Smooth muscle cell (in vitro differentiated cells): ENCODE data around the gene STPG1. TPM values are rescaled to one million over a fixed set of nuclear protein-coding genes. Genes with fewer than 3 reads are reported as not detected.

Experiments used
- DNase-seq: peaks from one replicate; lab custom pipeline; 2025; ENCODE audit not compliant: unreplicated experiment; lab: John Stamatoyannopoulos, UW
- H2AFZ ChIP-seq: fragments of 200-600 bp; sonication (generic); 2 replicates; pipeline ENCODE4 v1.6.0; 2016; ENCODE audit warnings: antibody characterized with exemption, low read depth, mild to moderate bottlenecking
- H3F3A ChIP-seq: fragments of 200-600 bp; sonication (generic); 2 replicates; pipeline ENCODE4 v1.6.0; 2017; ENCODE audit warnings: antibody characterized with exemption, low read depth
- H3K27ac ChIP-seq: fragments of 200-600 bp; sonication (generic); 2 replicates; pipeline ENCODE4 v1.5.1; 2016; ENCODE audit warnings: low read depth, mild to moderate bottlenecking
- H3K27me3 ChIP-seq: fragments of 200-600 bp; sonication (generic); 2 replicates; pipeline ENCODE4 v1.6.1; 2016; ENCODE audit warnings: low read depth, mild to moderate bottlenecking
- H3K36me3 ChIP-seq: fragments of 200-600 bp; sonication (generic); 2 replicates; pipeline ENCODE4 v1.5.1; 2016; ENCODE audit warnings: low read depth
- H3K4me1 ChIP-seq: fragments of 200-600 bp; sonication (generic); 2 replicates; pipeline ENCODE4 v1.5.1; 2016; ENCODE audit warnings: low read depth
- H3K4me2 ChIP-seq: fragments of 200-600 bp; sonication (generic); 2 replicates; pipeline ENCODE4 v1.6.0; 2016; ENCODE audit warnings: mild to moderate bottlenecking
- H3K4me3 ChIP-seq: fragments of 200-600 bp; sonication (generic); 2 replicates; pipeline ENCODE4 v1.5.1; 2016; ENCODE audit warnings: mild to moderate bottlenecking
- H3K79me2 ChIP-seq: fragments of 200-600 bp; sonication (generic); 2 replicates; pipeline ENCODE4 v1.6.0; 2016; ENCODE audit warnings: low read depth, mild to moderate bottlenecking
- H3K9ac ChIP-seq: fragments of 200-600 bp; sonication (generic); 2 replicates; pipeline ENCODE4 v1.6.0; 2016; ENCODE audit warnings: low read depth
- H3K9me3 ChIP-seq: fragments of 200-600 bp; sonication (generic); replicated peaks from 2 replicates; pipeline ENCODE4 v1.5.1; 2016; ENCODE audit warnings: low read depth
- H4K20me1 ChIP-seq: fragments of 200-600 bp; sonication (generic); 2 replicates; pipeline ENCODE4 v1.6.0; 2016; ENCODE audit warnings: low read depth
- WGBS: methylation state at CpG from one replicate; pipeline ENCODE4 v1.1.7; 2016; ENCODE audit warnings: low lambda C conversion rate; 5-methylcytosine and 5-hydroxymethylcytosine counted together
- polyA plus RNA-seq: library from polyadenylated mRNA; unstranded; fragments of >200 nt; fragmentation: Nextera tagmentation; extraction: Ambion mirVana; gene quantifications from 2 replicates; pipeline ENCODE4 v1.2.1, GENCODE V29; 2016
- total RNA-seq: library from RNA; depleted of rRNA; stranded (reverse); fragments of >200 nt; gene quantifications from 2 replicates; pipeline ENCODE4 v1.2.3, GENCODE V29; 2014
- TF ChIP-seq, protein P1 (sequence below): fragments of 200-600 bp; sonication (generic); IDR thresholded peaks from 2 replicates; pipeline ENCODE4 v1.5.1; 2017; ENCODE audit warnings: borderline replicate concordance, mild to moderate bottlenecking, antibody characterized with exemption; ENCODE audit not compliant: insufficient read depth, poor library complexity, severe bottlenecking

Gene STPG1
- total and polyA plus RNA-seq, 2 experiments from 2014 or later: 4.9 to 6.8 TPM

DNA sequence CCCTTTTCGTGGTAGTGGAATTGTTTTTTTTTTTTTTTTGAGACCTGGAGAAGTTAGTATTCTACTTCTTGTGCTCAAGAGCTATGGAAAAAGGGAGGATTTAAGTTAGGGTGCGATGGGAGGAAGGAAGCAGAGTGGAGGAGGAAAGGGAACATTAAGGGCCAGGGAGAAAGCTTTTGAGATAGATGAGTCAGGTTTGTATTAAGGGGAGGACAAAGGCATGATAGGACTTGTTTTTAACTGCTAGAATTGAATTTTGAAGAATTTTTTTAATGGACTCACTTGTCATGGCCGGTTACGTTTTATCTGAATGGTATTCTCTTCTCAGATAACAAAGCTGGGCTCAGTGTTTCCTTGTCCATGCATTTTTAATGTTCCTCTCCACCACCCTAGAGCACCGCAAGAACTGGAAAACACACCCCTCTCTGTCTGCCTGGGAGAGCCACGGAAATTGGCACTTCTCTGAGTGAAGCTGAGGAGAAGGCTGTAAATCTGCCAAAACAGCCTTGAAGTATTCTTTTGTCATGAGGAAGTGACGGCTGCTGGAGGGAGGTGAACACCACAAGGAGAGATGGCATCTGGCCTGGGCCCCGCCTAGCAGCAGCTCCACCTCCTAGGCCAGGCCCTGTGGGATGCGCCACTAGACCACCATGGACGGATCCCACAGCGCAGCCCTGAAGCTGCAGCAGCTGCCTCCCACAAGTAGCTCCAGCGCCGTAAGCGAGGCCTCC lies 5.5 kb upstream of the STPG1 start:
- peaks cover 13% of the 10 kb centered on the region for H3K4me1 ChIP-seq
- H2AFZ ChIP-seq: no peak overlapping the region
- DNase-seq: no peak
- WGBS: 74% methylated on average over 14 of the region's 14 CpGs
- H3K36me3 ChIP-seq: no peaks in the 10 kb centered on the region
- H3K4me2 ChIP-seq: peak overlapping the region; percentile 72
- TF ChIP-seq, protein P1, sequence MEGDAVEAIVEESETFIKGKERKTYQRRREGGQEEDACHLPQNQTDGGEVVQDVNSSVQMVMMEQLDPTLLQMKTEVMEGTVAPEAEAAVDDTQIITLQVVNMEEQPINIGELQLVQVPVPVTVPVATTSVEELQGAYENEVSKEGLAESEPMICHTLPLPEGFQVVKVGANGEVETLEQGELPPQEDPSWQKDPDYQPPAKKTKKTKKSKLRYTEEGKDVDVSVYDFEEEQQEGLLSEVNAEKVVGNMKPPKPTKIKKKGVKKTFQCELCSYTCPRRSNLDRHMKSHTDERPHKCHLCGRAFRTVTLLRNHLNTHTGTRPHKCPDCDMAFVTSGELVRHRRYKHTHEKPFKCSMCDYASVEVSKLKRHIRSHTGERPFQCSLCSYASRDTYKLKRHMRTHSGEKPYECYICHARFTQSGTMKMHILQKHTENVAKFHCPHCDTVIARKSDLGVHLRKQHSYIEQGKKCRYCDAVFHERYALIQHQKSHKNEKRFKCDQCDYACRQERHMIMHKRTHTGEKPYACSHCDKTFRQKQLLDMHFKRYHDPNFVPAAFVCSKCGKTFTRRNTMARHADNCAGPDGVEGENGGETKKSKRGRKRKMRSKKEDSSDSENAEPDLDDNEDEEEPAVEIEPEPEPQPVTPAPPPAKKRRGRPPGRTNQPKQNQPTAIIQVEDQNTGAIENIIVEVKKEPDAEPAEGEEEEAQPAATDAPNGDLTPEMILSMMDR: no peak
- peaks cover 6% of the 10 kb centered on the region for H3F3A ChIP-seq
- no peaks in the 10 kb centered on the region for H3K27me3 ChIP-seq
- no peaks in the 10 kb centered on the region for H3K9me3 ChIP-seq
- H3K9ac ChIP-seq: peak overlapping the region; percentile 71
- H3K79me2 ChIP-seq: no peaks in the 10 kb centered on the region
- no peak overlapping the region for H3K4me3 ChIP-seq
- peak overlapping the region; percentile 94 for H3K27ac ChIP-seq
- no peaks in the 10 kb centered on the region for H4K20me1 ChIP-seq

DNA sequence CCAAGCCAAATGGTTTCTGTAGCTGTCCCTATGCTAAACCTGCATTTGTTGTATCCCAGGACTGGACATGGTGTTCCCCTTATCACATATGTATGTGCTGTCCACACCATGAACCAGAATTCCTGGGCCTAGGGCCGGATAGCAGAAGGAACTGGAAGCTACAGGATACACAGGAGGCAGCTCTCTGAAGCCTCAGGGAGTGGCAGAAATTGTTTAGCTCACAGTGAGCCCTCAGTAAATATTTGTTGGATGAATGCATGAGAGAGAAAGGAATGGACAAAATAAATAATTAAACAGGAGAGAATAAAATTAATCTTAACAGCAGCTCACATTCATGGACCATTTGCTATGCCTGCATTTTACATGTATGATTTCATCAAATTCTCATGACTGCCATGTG lies 4.1 kb upstream of the STPG1 start:
- Histone ChIP-seq H3K27ac (peak overlapping the region; percentile 94), H3K36me3 (no peaks in the 10 kb centered on the region), H3K9me3 (no peaks in the 10 kb centered on the region), H3K4me3 (peak overlapping the region; percentile 8), H3K79me2 (no peaks in the 10 kb centered on the region), H4K20me1 (no peaks in the 10 kb centered on the region), H3K27me3 (no peaks in the 10 kb centered on the region), H3F3A (peaks cover 6% of the 10 kb centered on the region), H3K9ac (peak overlapping the region; percentile 71), H3K4me1 (peaks cover 13% of the 10 kb centered on the region), H2AFZ (no peak overlapping the region), H3K4me2 (peak overlapping the region; percentile 72)
- TF ChIP-seq, protein P1: no peak
- no peak for DNase-seq
- WGBS: 34% methylated on average over 1 of the region's 1 CpG

GRCh38 chr1:24416666-24417391 lies 3.2 kb upstream of the STPG1 start:
- Histone ChIP-seq H3K4me3 (peak overlapping the region; percentile 65), H4K20me1 (no peaks in the 10 kb centered on the region), H3K4me2 (peak overlapping the region; percentile 98), H3F3A (peaks cover 6% of the 10 kb centered on the region), H3K4me1 (peaks cover 13% of the 10 kb centered on the region), H3K27me3 (no peaks in the 10 kb centered on the region), H3K9me3 (no peaks in the 10 kb centered on the region), H3K79me2 (no peaks in the 10 kb centered on the region), H3K9ac (peak overlapping the region; percentile 71), H3K27ac (peak overlapping the region; percentile 94), H2AFZ (peak overlapping the region; percentile 89), H3K36me3 (no peaks in the 10 kb centered on the region)
- TF ChIP-seq, protein P1: no peak
- 25% methylated on average over 10 of the region's 10 CpGs for WGBS
- DNase-seq: peak; percentile 21
